Measurements from ENCODE around the gene SLC22A6.

- TF ChIP-seq EZH2 (IDR thresholded peaks at IDR 0.05; ENCODE audit: insufficient read depth, poor library complexity, severe bottlenecking), result no peak
- no peak for TF ChIP-seq EZH2phosphoT487 (IDR thresholded peaks at IDR 0.05; ENCODE audit: insufficient read depth, low read depth)
Measured at GRCh38 chr11:62994775-62995174, 10.0 kb upstream of the SLC22A6 start.

Measured in GM23248 (cell line).